GM06990 (cell line): ENCODE data around the gene IMPDH2.

Experiments used
- DNase-seq: peaks from one replicate; pipeline ENCODE4 v3.0.0-alpha.2; 2011; ENCODE audit not compliant: insufficient read length; ENCODE audit errors: extremely low read depth
- H3K27me3 ChIP-seq: replicated peaks from 2 replicates; pipeline ENCODE4 v1.6.0; 2011; ENCODE audit warnings: low read length; ENCODE audit not compliant: control insufficient read depth, insufficient read depth
- H3K36me3 ChIP-seq: 2 replicates; pipeline ENCODE4 v1.5.1; 2011; ENCODE audit warnings: low read length; ENCODE audit not compliant: control insufficient read depth, insufficient read depth
- H3K4me3 ChIP-seq: replicated peaks from 2 replicates; pipeline ENCODE4 v1.5.1; 2011; ENCODE audit warnings: low read depth, mild to moderate bottlenecking, control low read depth, low read length
- CTCF ChIP-seq: IDR thresholded peaks from 2 replicates; pipeline ENCODE4 v1.5.1; 2011; ENCODE audit warnings: low read length, control low read depth, mild to moderate bottlenecking, inconsistent platforms; ENCODE audit not compliant: insufficient read depth, poor library complexity, severe bottlenecking

Gene IMPDH2

GRCh38 chr3:49016414-49017228, 12.6 kb downstream of the IMPDH2 start:
- H3K27me3 ChIP-seq = no peaks in the 10 kb centered on the region
- peaks cover 41% of the 10 kb centered on the region for H3K36me3 ChIP-seq
- DNase-seq = no peak
- no peak overlapping the region for H3K4me3 ChIP-seq
- no peak for TF ChIP-seq CTCF

DNA sequence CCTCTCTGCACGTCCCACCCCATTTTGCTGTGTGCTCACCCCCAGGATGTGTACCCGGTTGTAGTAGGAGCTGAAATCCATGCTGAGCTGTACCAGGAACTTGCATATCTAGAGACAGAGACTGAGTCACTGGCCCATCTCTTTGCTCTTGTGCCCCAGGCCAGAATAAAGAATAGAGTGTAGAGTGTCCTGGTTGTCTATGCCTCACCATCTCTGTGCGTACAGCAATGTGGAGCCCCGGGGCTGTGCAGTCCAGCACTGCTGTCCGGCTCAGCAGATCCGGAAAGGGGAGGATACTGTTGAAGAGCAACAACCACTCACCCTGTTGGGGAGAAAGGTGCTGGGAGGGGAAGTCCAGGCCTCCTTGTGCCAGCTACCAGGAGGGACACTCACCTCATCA, 13.4 kb downstream of the IMPDH2 start:
- Histone ChIP-seq H3K36me3 (peaks cover 42% of the 10 kb centered on the region), H3K4me3 (no peak overlapping the region), H3K27me3 (no peaks in the 10 kb centered on the region)
- TF ChIP-seq CTCF = no peak
- no peak for DNase-seq

DNA sequence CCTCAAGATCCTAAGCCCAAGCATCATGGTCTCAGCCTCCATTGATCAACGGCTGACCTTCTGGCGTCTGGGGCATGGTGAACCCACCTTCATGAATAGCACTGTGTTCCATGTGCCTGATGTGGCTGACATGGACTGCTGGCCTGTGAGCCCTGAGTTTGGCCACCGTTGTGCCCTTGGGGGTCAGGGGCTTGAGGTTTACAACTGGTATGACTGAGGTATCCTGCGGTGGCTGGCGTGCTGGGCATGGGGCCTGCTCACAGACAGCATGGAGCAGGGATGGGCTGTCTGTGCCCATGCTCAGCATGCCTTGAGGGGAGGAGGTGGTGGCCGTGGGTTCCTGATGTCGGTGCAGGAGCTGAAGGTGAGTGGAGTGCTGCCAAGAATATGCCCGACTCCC, 14.1 kb downstream of the IMPDH2 start:
- TF ChIP-seq CTCF = no peak
- peaks cover 42% of the 10 kb centered on the region for H3K36me3 ChIP-seq
- no peak for DNase-seq

DNA sequence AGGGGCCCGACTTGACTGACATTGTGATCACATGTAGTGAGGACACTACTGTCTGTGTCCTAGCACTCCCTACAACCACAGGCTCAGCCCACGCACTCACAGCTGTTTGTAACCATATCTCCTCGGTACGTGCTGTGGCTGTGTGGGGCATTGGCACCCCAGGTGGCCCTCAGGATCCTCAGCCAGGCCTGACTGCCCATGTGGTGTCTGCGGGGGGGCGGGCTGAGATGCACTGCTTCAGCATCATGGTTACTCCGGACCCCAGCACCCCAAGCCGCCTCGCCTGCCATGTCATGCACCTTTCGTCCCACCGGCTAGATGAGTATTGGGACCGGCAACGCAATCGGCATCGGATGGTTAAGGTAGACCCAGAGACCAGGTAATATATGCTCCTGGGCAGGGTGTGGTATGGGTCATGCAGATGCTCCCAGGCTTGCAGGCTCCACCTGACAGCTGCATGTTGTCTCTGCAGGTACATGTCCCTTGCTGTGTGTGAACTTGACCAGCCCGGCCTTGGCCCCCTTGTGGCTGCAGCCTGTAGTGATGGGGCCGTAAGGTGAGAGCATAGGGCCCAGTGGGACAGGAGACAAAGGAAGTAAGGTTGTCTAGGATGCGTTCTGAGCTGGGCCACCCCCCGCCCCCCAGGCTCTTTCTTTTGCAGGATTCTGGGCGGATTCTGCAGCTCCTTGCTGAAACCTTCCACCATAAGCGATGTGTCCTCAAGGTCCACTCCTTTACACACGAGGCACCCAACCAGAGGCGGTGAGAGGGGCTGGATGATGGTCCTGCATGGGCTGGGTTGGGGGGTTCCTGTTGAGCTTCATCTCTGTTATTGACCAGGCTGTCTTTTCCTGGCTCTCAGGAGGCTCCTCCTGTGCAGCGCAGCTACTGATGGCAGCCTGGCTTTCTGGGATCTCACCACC, 15.2 kb downstream of the IMPDH2 start:
- TF ChIP-seq CTCF = peak; percentile 86
- peaks cover 42% of the 10 kb centered on the region for H3K36me3 ChIP-seq
- DNase-seq = peak; percentile 59
- no peaks in the 10 kb centered on the region for H3K27me3 ChIP-seq
- H3K4me3 ChIP-seq = no peak overlapping the region

More for the DNA sequence above, 14.1 kb downstream of the IMPDH2 start:
- H3K27me3 ChIP-seq = no peaks in the 10 kb centered on the region
- no peak overlapping the region for H3K4me3 ChIP-seq

DNA sequence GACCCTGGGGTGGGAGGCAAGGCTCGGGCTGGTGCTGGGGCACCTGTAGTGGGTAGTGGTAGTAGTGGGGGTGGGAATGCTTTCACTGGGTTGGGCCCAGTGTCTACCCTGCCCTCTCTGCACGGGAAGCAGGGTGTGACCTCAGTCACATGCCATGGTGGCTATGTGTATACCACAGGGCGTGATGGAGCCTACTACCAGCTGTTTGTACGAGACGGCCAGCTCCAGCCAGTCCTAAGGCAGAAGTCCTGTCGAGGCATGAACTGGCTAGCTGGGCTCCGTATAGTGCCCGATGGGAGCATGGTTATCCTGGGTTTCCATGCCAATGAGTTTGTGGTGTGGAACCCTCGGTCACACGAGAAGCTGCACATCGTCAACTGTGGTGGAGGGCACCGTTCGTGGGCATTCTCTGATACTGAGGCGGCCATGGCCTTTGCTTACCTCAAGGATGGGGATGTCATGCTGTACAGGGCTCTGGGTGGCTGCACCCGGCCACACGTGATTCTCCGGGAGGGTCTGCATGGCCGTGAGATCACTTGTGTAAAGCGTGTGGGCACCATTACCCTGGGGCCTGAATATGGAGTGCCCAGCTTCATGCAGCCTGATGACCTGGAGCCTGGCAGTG, 16.0 kb downstream of the IMPDH2 start:
- Histone ChIP-seq H3K4me3 (no peak overlapping the region), H3K36me3 (peaks cover 45% of the 10 kb centered on the region), H3K27me3 (no peaks in the 10 kb centered on the region)
- no peak for DNase-seq
- TF ChIP-seq CTCF = no peak
